Mesothelial cell of epicardium (in vitro differentiated cells): ENCODE data around the gene DPYD. TPM values are rescaled to one million over a fixed set of nuclear protein-coding genes. Genes with fewer than 3 reads are reported as not detected.

Experiments used
- DNase-seq, 2 experiments: peaks; one replicate each; pipeline ENCODE4 v3.0.0; 2021; ENCODE audit warnings: low spot score in 2 of 2; ENCODE audit not compliant: unreplicated experiment in 2 of 2
- H3K27ac Mint-ChIP-seq: 2 replicates; pipeline ENCODE4 v1.8.0; 2021; ENCODE audit warnings: mixed read lengths
- H3K27me3 Mint-ChIP-seq: 2 replicates; pipeline ENCODE4 v1.8.0; 2021; ENCODE audit warnings: low read depth, mixed read lengths
- H3K36me3 Mint-ChIP-seq: 2 replicates; pipeline ENCODE4 v1.8.0; 2021; ENCODE audit warnings: mixed read lengths
- H3K4me1 Mint-ChIP-seq: 2 replicates; pipeline ENCODE4 v1.8.0; 2021; ENCODE audit warnings: mixed read lengths
- H3K4me3 Mint-ChIP-seq: 2 replicates; pipeline ENCODE4 v1.8.0; 2021; ENCODE audit warnings: mild to moderate bottlenecking, moderate library complexity, mixed read lengths
- H3K9me3 Mint-ChIP-seq: 2 replicates; pipeline ENCODE4 v1.8.0; 2021; ENCODE audit warnings: mixed read lengths
- CTCF ChIP-seq: fragments of 200-600 bp; sonication (generic); IDR thresholded peaks from one replicate; pipeline ENCODE4 v1.5.0; 2021; ENCODE audit warnings: antibody characterized with exemption; ENCODE audit not compliant: unreplicated experiment
- total RNA-seq: library from RNA; stranded (reverse); gene quantifications from 3 replicates; pipeline ENCODE4 v1.2.1, GENCODE V29; 2021

DPYD gene
- total RNA-seq, 1 donor from 2014 or later: 13.3 TPM

- no peaks in the 10 kb centered on the region for H3K36me3 Mint-ChIP-seq
- no peak overlapping the region for H3K27ac Mint-ChIP-seq
- TF ChIP-seq CTCF: no peak
- H3K27me3 Mint-ChIP-seq: no peaks in the 10 kb centered on the region
- H3K4me1 Mint-ChIP-seq: peaks cover 5% of the 10 kb centered on the region
- DNase-seq: no peak
- no peaks in the 10 kb centered on the region for H3K9me3 Mint-ChIP-seq
- H3K4me3 Mint-ChIP-seq: no peak overlapping the region
Observed at GRCh38 chr1:97502360-97502759, 418.5 kb downstream of the DPYD start.

- H3K9me3 Mint-ChIP-seq: no peaks in the 10 kb centered on the region
Observed at GRCh38 chr1:97501628-97502027, 419.2 kb downstream of the DPYD start.

GRCh38 chr1:97500760-97501159, 420.1 kb downstream of the DPYD start:
- TF ChIP-seq CTCF: no peak
- peaks cover 9% of the 10 kb centered on the region for H3K4me1 Mint-ChIP-seq
- H3K4me3 Mint-ChIP-seq: no peak overlapping the region
- no peaks in the 10 kb centered on the region for H3K36me3 Mint-ChIP-seq
- no peak overlapping the region for H3K27ac Mint-ChIP-seq
- H3K9me3 Mint-ChIP-seq: no peaks in the 10 kb centered on the region
- no peak for DNase-seq
- no peaks in the 10 kb centered on the region for H3K27me3 Mint-ChIP-seq

More at GRCh38 chr1:97501628-97502027, 419.2 kb downstream of the DPYD start:
- H3K27me3 Mint-ChIP-seq: no peaks in the 10 kb centered on the region
- peaks cover 5% of the 10 kb centered on the region for H3K4me1 Mint-ChIP-seq
- H3K4me3 Mint-ChIP-seq: no peak overlapping the region
- TF ChIP-seq CTCF: no peak
- H3K27ac Mint-ChIP-seq: no peak overlapping the region
- H3K36me3 Mint-ChIP-seq: no peaks in the 10 kb centered on the region
- no peak for DNase-seq

GRCh38 chr1:97499667-97500066, 421.2 kb downstream of the DPYD start:
- Mint-ChIP-seq H3K9me3 (no peaks in the 10 kb centered on the region), H3K36me3 (no peaks in the 10 kb centered on the region), H3K27ac (no peak overlapping the region), H3K27me3 (no peaks in the 10 kb centered on the region), H3K4me1 (peaks cover 15% of the 10 kb centered on the region), H3K4me3 (no peak overlapping the region)
- no peak for DNase-seq
- TF ChIP-seq CTCF: no peak

GRCh38 chr1:97489834-97490233, 431.0 kb downstream of the DPYD start:
- Mint-ChIP-seq H3K9me3 (peaks cover 3% of the 10 kb centered on the region), H3K4me3 (no peak overlapping the region), H3K4me1 (peaks cover 8% of the 10 kb centered on the region), H3K27me3 (no peaks in the 10 kb centered on the region), H3K27ac (no peak overlapping the region), H3K36me3 (no peaks in the 10 kb centered on the region)
- no peak for TF ChIP-seq CTCF
- DNase-seq: no peak

- no peak for DNase-seq
- no peak overlapping the region for H3K4me3 Mint-ChIP-seq
- H3K9me3 Mint-ChIP-seq: peaks cover 3% of the 10 kb centered on the region
- TF ChIP-seq CTCF: no peak
- H3K4me1 Mint-ChIP-seq: peaks cover 6% of the 10 kb centered on the region
- no peaks in the 10 kb centered on the region for H3K36me3 Mint-ChIP-seq
- no peak overlapping the region for H3K27ac Mint-ChIP-seq
- no peaks in the 10 kb centered on the region for H3K27me3 Mint-ChIP-seq
Observed at GRCh38 chr1:97488530-97488929, 432.3 kb downstream of the DPYD start.
